HG02763 (cell line): ENCODE results near the gene ATP1A2.
"Not testable (repeated sequence)": the region's sequence is repeated elsewhere in the genome, so short reads cannot be mapped to it uniquely, and the experiment has no call there.

Source experiments
- ATAC-seq: cut with Tn5 transposase; IDR thresholded peaks from one replicate; pipeline ENCODE4 v1.9.1; 2021; ENCODE audit warnings: mild to moderate bottlenecking, moderate library complexity; ENCODE audit not compliant: unreplicated experiment

Gene ATP1A2

GRCh38 chr1:160099716-160100375, 15.7 kb upstream of the ATP1A2 start:
- no peak for ATAC-seq

- ATAC-seq = no peak
Measured at GRCh38 chr1:160101037-160101716, 14.4 kb upstream of the ATP1A2 start.

- ATAC-seq = no peak
Measured at GRCh38 chr1:160101717-160102522, 13.6 kb upstream of the ATP1A2 start.

- ATAC-seq = no peak
Measured at GRCh38 chr1:160103658-160104408, 11.7 kb upstream of the ATP1A2 start.

GRCh38 chr1:160104486-160104885, 11.1 kb upstream of the ATP1A2 start:
- no peak for ATAC-seq

DNA sequence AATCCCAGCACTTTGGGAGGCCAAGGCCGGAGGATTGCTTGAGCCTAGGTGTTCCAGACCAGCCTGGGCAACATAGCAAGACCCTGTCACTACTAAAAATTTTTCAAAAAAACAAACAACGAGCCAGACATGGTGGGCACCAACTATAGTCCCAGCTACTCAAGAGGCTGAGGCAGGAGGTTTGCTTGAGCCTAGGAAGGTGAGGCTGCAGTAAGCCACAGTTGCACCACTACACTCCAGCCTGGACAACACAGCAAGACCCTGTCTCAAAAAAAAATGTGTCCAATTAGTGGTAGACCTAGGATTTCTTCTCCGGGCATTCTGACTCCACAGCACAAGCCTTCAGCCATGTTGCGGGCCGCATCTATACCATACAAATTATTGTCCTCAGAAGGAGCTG, 10.4 kb upstream of the ATP1A2 start:
- ATAC-seq = no peak

GRCh38 chr1:160107512-160107911, 8.0 kb upstream of the ATP1A2 start:
- ATAC-seq = no peak

DNA sequence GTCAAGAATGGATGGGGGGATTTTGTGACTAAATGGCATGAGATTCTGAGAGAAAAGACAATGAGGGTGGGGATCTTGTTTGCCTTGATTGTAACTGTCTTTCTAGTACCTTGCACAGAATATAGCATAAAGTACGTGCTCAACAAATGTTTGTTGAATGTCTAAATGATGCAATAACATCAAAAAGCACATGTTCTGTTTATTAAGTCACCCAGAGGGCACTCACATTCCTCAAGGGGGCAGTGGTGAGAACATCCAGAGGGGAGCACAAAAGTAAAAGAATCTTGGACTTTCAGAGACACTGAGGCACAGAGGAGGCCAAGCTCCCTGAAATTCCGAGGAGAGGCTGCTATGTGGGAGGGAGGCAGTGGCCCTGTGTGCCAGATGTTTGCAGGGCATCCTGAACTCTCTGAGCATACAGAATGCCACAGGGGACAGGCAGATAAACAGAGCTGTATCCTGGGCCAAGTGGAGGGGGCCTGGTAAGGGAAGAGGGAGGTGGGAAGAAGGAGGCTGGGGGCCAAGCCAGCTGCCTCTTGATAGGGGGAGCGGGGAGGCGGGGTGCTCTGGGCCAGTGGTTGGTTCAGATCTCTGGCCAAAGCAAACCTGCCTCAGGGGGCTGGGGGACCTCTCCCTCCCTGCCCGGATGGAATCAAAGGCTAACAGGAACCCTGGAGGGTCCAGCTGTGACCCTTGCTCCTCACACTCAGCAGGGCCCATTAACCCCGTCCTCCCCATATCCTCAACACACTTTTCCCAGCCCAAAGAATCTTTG, 6.5 kb upstream of the ATP1A2 start:
- no peak for ATAC-seq

DNA sequence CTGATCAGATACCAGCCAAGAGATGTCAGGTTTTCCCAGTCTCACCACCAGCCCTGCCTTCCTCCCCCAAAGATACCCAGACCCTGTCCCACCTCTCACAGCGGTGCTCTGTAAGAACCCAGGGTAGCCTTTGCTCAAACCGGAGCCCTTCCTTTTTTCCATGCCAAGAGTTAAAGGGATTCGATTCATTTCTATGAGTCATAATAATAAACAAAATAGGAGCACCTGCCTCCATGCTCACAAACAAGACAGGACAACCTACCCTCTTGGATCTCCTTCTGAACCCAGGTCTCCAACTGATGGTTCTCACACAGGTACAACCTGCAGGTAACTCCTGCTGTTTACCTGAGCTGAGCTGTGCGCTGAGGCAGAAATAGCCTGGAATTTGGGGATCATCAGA, 5.9 kb upstream of the ATP1A2 start:
- no peak for ATAC-seq

DNA sequence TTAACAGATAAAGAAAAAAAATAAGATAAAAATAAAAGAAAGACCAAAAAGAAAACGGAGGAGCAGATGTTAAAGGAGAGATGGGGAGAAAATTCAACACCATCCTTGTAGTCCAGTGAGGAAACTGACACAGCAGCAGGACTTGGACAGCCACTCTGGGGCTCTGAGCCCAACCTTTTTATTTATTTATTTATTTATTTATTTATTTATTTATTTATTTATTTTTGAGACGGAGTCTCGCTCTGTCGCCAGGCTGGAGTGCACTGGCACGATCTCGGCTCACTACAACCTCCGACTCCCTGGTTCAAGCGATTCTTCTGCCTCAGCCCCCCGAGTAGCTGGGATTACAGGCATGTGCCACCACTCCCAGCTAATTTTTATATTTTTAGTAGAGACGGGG, 4.1 kb upstream of the ATP1A2 start:
- ATAC-seq = not testable (repeated sequence)

DNA sequence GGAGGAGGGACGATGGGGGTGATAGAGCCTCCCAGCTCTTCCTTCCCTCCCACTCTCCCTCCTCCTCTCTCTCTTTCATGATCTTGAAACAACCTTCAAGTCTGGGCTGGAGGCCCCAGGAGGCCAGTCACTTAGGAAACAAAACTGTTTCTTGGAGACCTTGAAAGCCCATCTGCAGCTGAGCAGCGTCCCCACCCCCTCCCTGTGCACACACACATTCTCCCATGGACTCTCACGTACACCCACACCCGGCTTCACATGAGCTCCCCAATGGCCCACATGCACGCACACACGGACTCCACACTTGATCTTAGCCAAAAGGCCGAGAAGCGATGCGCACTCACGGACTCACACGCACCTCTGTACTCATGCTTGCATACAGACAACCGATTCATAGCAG, 3.2 kb upstream of the ATP1A2 start:
- ATAC-seq = no peak

- ATAC-seq = no peak
Measured at GRCh38 chr1:160113407-160113806, 2.2 kb upstream of the ATP1A2 start.

GRCh38 chr1:160114085-160114484, 1.5 kb upstream of the ATP1A2 start:
- ATAC-seq = no peak

- ATAC-seq = no peak
Measured at GRCh38 chr1:160116283-160117147, 956 bp downstream of the ATP1A2 start.

- no peak for ATAC-seq
Measured at GRCh38 chr1:160117300-160117699, 1.7 kb downstream of the ATP1A2 start.

- ATAC-seq = no peak
Measured at GRCh38 chr1:160117709-160118183, 2.2 kb downstream of the ATP1A2 start.

- no peak for ATAC-seq
Measured at GRCh38 chr1:160118928-160119327, 3.4 kb downstream of the ATP1A2 start.

DNA sequence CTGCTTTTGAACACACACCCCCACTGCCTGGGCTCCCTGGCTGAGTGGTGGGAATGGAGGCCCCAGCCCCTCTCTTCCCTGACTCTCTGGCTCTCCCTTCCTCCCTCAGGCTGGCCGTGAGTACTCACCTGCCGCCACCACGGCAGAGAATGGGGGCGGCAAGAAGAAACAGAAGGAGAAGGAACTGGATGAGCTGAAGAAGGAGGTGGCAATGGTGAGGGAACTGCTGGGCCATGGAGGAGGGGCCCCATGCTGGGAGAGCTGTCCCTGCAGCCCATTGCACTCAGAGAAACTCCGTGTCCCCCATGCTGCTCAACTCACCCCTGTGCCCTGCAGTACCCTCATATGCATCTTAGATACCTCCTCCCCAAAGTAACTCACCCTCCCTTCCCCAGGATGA, 5.2 kb downstream of the ATP1A2 start:
- ATAC-seq = no peak

DNA sequence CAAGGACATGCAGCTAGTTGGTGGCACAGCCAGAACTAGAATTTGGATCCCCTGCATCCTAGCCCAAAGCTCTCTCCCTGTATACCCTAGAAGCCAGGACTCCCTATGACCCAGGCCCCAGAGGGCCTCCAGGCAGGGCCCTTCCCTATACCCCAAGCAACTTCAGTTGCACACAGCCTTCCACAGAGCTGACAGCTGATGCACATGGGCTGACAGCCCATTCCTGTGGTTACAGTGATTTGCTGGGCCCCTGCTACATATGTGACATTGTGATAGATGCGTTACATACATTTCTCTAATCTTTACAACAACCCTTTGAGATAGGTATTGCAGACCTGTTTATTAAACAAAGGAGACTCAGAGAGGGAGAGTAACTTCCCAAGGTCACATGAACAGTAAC, 5.8 kb downstream of the ATP1A2 start:
- ATAC-seq = no peak
